Measurements from ENCODE around the gene LYSMD4. TPM values are rescaled to one million over a fixed set of nuclear protein-coding genes. Genes with fewer than 3 reads are reported as not detected.

LYSMD4 gene
- total and polyA plus RNA-seq, 2 of the 13 experiments (the other 11 are each of a cell fraction or from before 2014, with no cell fraction given) = 7.4 to 8.5 TPM

- Histone ChIP-seq H3K27ac (ENCODE audit: extremely low read length, insufficient read depth, low read length) (no peak overlapping the region), H3K4me1 (ENCODE audit: insufficient read depth, low read length) (peaks cover 23% of the 10 kb centered on the region), H2AFZ (ENCODE audit: low read length) (no peak overlapping the region), H3K27me3 (ENCODE audit: control insufficient read depth in 1 of 2, insufficient read depth in 2 of 2, low read length in 2 of 2) (no peaks in the 10 kb centered on the region), H3K4me3 (replicated peaks in 1 of 3; ENCODE audit: insufficient read depth in 1 of 3, low read depth in 2 of 3, low read length in 3 of 3) (no peak overlapping the region), H3K36me3 (replicated peaks in 1 of 2; ENCODE audit: control insufficient read depth in 1 of 2, insufficient read depth in 2 of 2, low read length in 2 of 2) (peaks cover 0 to 12% of the 10 kb centered on the region in 2 experiments; a peak in 2 of 5 replicates), H3K79me2 (ENCODE audit: insufficient read depth, low read length) (no peaks in the 10 kb centered on the region), H3K9ac (ENCODE audit: insufficient read depth, low read depth, low read length) (no peak overlapping the region), H4K20me1 (ENCODE audit: insufficient read depth, low read length) (no peaks in the 10 kb centered on the region), H3K9me3 (ENCODE audit: low read length) (no peaks in the 10 kb centered on the region), H3K4me2 (ENCODE audit: low read depth, low read length) (no peak overlapping the region)
- BruUV-seq (replicated peaks) = no TSS peak
- 89% methylated on average over 7 of the region's 7 CpGs for WGBS (ENCODE audit: low lambda C conversion rate)
- in situ Hi-C loops (cut with HindIII; ENCODE audit: extremely low pct_ligation_motif_present, low pct_unique_long_range_greater_than_20kb) (no loop called here), intact Hi-C loops (cut with micrococcal nuclease; ENCODE audit: unreplicated experiment) (no loop called here)
- ChIA-PET POLR2A (no interaction called here), CTCF (ENCODE audit: low intra/inter-chr PET ratio, low total read pairs) (no interaction called here)
- no peak for TF ChIP-seq ZNF343 (CRISPR knock-in tag; IDR thresholded peaks at IDR 0.05)
- TF ChIP-seq ZNF292 (CRISPR knock-in tag; IDR thresholded peaks at IDR 0.05; ENCODE audit: borderline replicate concordance, low read depth) = no peak
- TF ChIP-seq SUZ12 (IDR thresholded peaks at IDR 0.05; ENCODE audit: low read depth, low read length) = no peak
- TF ChIP-seq TBX2 (CRISPR knock-in tag; IDR thresholded peaks at IDR 0.05; ENCODE audit: borderline replicate concordance) = no peak
- TF ChIP-seq MLXIP (CRISPR knock-in tag; IDR thresholded peaks at IDR 0.05; ENCODE audit: borderline replicate concordance) = no peak
- TF ChIP-seq PBX3 (CRISPR knock-in tag; IDR thresholded peaks at IDR 0.05; ENCODE audit: borderline replicate concordance) = no peak
- TF ChIP-seq ZNF317 (CRISPR knock-in tag; IDR thresholded peaks at IDR 0.05) = no peak
- no peak for TF ChIP-seq NFRKB (IDR thresholded peaks at IDR 0.05)
- TF ChIP-seq SSRP1 (CRISPR knock-in tag; IDR thresholded peaks at IDR 0.05) = no peak
- TF ChIP-seq ATAD3A (CRISPR knock-in tag; IDR thresholded peaks at IDR 0.05) = no peak
- TF ChIP-seq SMAD3 (CRISPR knock-in tag; IDR thresholded peaks at IDR 0.05) = no peak
- TF ChIP-seq ZNF556 (CRISPR knock-in tag; IDR thresholded peaks at IDR 0.05; ENCODE audit: borderline replicate concordance) = no peak
- ATAC-seq = no peak
- no peak for FAIRE-seq
- no peak for DNase-seq (ENCODE audit: low spot score)
Observed at GRCh38 chr15:99726333-99726732, 6.9 kb downstream of the LYSMD4 start.

All from HepG2 (cell line).